Nucleus accumbens (tissue), 56 donors: Measurements from ENCODE around the gene GP1BB.
A peak's percentile ranks its signal among the peaks of the same experiment; 100 is the strongest.

Source experiments
- DNase-seq, 56 donors: peaks; one replicate each; lab custom pipeline; 2025; lab: John Stamatoyannopoulos, UW

The GP1BB gene

GRCh38 chr22:19764299-19764593 lies 40.9 kb downstream of the GP1BB start:
- no peak for DNase-seq

- no peak for DNase-seq
These were observed 41.5 kb downstream of the GP1BB start for GRCh38 chr22:19764636-19765476.

- DNase-seq = no peak
These were observed 42.3 kb downstream of the GP1BB start for GRCh38 chr22:19765477-19766239.

DNA sequence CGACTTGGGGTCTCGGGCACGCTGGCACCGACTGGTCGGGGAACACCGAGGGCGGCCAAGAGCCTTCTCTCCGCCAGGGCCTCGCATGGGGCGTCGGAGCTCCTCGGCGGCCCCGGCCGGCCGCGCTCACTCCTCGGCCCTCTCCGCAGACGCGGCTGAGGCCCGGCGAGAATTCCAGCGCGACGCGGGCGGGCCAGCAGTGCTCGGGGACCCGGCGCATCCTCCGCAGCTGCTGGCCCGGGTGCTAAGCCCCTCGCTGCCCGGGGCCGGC lies 42.8 kb downstream of the GP1BB start:
- no peak for DNase-seq

GRCh38 chr22:19766511-19767426 lies 43.4 kb downstream of the GP1BB start:
- DNase-seq = no peak

GRCh38 chr22:19767427-19768341 lies 44.3 kb downstream of the GP1BB start:
- no peak for DNase-seq

GRCh38 chr22:19769393-19769715 lies 46.0 kb downstream of the GP1BB start:
- no peak for DNase-seq

DNA sequence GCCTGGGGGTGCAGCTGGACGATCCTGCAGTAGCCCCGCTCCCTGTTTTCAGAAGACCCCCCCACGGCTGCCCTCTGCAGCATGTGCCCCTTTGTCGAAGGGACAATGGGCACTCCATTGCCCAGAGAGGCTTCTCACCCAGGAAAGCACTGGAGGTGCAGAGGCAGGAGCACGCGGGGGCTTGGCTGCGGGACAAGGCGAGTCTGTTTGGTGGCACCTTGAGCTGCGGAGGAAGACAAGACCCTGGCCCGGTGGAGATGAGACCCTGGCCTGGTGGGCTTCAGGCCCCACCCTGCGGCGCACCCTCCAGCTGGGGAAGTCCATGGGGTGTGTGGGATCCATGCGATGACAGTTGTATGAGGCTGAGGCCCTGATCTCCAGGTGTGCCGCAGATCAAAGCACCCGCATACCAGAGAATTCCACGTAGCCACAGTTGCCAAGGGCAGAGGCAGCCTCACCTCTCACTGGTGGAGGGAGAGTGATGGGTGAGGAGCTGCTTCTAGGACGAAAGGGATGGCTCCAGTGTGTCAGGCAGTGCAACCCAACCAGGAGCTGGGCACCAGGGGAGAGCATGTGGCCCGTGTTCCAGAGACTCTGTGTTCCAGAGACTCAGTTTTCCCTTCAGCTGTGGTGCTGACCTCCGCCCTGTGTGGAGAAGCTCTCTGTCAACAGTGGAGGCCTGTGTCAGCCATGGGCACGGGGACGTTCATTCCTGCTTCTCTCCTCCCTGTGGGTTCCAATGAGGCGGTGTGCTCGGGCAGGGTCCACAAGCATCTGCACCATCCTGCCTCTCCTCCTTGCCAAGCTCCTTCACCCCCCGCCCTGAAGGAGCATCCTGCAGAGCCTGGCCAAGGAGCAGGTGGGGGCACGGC lies 47.2 kb downstream of the GP1BB start:
- no peak for DNase-seq

DNA sequence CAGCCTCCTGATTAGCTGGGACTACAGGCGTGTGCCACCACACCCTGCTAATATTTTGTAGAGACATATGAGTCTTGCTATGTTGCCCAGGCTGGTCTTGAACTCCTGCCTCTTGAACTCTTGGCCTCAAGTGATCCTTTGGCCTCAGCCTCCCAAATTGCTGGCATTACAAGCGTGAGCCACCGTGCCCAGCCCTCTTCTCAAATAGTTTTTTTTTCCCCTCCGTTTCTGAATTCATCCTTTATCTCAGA lies 49.0 kb downstream of the GP1BB start:
- DNase-seq = no peak

DNA sequence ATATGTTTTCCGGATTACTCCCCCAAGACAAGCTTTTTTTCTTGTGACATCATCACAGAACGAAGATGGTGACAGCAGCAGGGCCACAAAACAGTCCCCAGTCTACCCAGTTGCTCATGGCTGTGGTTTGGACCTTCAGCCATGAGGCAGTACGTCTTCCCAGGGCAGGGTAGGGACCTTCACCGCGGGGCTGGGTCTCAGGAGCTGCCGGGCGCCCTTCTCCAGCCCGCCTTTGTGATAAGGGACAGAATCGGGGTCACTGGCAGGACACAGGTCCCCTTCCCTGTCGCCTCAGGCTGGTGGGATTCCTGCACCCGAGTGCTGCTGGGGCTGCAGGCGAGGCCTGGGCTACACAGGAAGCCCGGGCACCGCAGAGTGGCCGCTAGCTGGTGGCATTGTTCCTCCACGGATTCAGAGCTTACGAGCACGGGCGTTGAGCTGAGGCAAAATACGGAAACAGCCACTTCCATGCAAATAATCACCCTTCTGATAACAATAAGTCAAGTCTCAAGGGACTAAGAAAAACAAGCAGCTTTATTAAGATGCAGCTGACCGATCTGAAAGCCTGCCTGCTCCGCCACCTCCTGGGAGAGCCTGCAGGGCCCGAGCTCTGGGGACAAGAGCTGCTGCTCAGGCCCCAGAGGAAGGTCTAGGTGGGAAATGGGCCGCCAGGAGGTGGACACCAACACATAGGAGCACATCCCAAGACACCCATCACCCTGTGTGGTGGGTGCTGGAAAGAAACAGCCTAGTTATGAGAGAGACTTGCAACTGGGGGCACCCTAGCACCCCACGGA lies 49.5 kb downstream of the GP1BB start:
- peak in 1 of 56 donors; percentile 5 for DNase-seq

DNA sequence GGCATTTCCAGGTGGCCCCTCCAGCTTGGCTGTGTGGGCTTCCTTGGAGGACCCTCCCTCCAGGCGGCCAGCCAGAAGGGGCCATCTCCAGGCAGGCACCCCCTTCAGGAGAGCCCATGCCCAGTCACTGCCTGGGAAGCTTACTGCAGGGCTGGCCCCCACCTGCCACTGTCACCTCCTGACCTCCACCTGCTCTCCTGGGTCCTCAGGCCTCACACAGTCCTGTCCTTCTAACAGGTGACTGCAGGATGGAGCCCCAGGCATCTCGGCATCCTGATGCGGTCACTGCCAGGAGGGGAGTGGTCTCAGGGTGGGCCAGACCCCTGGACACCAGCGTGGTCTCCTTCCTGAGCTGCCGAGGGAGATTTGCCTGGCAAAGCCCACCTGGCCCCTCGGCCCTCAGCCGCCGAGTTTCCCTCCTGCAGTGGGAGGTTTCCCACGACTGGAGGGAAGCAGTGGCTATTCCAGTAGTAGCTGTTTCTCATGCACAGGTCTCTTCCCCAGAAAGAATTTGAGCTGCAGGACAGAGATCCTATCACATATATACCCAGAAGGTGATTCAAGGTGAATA lies 50.2 kb downstream of the GP1BB start:
- DNase-seq = no peak
